ENCODE measurements around the gene NOC2L. TPM values are rescaled to one million over a fixed set of nuclear protein-coding genes. Genes with fewer than 3 reads are reported as not detected.
A peak's percentile ranks its signal among the peaks of the same experiment; 100 is the strongest.
"Not testable (repeated sequence)": the region's sequence is repeated elsewhere in the genome, so short reads cannot be mapped to it uniquely, and the experiment has no call there.

The NOC2L gene
- total RNA-seq, 4 donors from 2014 or later = 21.8 to 58.8 (median 37.5) TPM

DNA sequence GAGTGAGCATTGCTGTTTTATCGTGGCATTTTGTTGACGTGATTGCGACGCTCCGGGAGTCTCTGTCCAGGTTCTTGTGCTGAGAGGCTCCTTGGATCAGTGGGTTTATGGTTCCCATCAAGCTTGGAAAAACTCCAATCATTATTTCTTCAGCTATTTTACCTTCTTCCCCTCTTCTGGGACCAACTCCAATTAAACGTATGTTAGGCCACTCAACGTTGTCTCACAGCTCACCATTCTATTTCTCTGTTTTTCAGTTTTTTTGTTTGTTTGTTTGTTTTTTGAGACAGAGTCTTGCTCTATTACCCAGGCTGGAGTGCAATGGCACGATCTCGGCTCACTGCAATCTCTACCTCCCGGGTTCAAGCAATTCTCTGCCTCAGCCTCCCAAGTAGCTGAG lies 32.8 kb upstream of the NOC2L start:
- intact Hi-C loops (cut with DNase I; ENCODE audit: low total_unique reads) = no loop called here

DNA sequence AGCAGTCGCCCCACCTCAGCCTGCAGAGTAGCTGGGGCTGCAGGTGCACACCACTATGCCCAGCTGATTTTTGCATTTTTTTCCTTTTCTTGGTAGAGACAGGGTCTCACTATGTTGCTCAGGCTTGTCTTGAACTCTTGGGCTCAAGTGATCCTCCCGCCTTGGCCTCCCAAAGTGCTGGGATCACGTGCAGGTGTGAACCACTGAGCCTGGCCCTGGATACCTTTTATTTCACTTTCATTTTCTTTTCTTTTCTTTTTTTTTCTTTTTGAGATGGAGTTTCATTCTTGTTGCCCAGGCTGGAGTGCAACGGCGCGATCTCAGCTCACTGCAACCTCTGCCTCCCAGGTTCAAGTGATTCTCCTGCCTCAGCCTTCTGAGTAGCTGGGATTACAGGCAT lies 32.2 kb upstream of the NOC2L start:
- H3K9me3 ChIP-seq; DNase-seq; H3K36me3 ChIP-seq; H3K27me3 ChIP-seq; intact Hi-C loops (cut with DNase I; ENCODE audit: low total_unique reads); H3K27ac ChIP-seq; H3K4me1 ChIP-seq; H3K4me3 ChIP-seq: not testable (repeated sequence)

More for the DNA sequence above, 32.8 kb upstream of the NOC2L start:
- no peaks in the 10 kb centered on the region for H3K9me3 ChIP-seq
- TF ChIP-seq, protein P1, sequence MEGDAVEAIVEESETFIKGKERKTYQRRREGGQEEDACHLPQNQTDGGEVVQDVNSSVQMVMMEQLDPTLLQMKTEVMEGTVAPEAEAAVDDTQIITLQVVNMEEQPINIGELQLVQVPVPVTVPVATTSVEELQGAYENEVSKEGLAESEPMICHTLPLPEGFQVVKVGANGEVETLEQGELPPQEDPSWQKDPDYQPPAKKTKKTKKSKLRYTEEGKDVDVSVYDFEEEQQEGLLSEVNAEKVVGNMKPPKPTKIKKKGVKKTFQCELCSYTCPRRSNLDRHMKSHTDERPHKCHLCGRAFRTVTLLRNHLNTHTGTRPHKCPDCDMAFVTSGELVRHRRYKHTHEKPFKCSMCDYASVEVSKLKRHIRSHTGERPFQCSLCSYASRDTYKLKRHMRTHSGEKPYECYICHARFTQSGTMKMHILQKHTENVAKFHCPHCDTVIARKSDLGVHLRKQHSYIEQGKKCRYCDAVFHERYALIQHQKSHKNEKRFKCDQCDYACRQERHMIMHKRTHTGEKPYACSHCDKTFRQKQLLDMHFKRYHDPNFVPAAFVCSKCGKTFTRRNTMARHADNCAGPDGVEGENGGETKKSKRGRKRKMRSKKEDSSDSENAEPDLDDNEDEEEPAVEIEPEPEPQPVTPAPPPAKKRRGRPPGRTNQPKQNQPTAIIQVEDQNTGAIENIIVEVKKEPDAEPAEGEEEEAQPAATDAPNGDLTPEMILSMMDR (IDR thresholded peaks at IDR 0.05) = no peak
- no peak for TF ChIP-seq POLR2A (IDR thresholded peaks at IDR 0.05)
- H3K27ac ChIP-seq = no peak overlapping the region
- H3K27me3 ChIP-seq = no peaks in the 10 kb centered on the region
- no peak overlapping the region for H3K4me3 ChIP-seq
- DNase-seq = no peak
- H3K4me1 ChIP-seq = no peaks in the 10 kb centered on the region
- no peaks in the 10 kb centered on the region for H3K36me3 ChIP-seq

DNA sequence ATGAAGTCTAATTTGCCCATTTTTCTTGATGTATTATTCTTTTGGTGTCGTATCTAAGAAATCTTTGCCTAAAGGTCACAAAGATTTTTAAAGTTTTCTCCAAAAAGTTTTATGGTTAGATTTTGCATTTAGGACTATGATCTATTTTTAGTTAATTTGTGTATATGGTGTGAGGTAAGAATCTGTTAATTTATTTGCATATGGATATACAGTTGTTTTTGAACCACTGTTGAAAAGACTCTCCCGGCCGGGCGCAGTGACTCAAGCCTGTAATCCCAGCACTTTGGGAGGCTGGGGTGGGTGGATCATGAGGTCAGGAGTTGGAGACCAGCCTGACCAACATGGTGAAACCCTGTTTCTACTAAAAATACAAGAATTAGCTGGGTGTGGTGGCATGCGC lies 29.0 kb upstream of the NOC2L start:
- DNase-seq = not testable (repeated sequence)

DNA sequence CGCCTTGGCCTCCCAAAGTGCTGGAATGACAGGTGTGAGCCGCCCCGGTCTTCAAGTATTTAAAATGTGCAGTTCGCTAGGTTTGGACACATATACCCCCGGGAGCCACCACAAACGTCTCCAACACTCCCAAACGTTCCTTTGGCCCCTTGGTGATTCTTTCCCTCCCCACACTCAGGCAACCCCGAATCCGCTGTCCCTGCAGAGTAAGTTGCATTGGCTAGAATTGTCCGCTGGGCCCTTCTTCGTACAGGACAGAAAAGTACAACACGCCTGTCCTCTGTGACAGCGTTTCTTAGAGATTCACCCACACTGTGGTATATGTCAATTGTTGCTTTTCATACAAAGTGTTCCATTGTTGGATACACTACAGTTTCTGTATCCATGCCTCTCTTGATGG lies 26.1 kb upstream of the NOC2L start:
- Histone ChIP-seq H3K27me3 (no peaks in the 10 kb centered on the region), H3K4me1 (no peaks in the 10 kb centered on the region), H3K4me3 (no peak overlapping the region), H3K27ac (no peak overlapping the region), H3K36me3 (no peaks in the 10 kb centered on the region), H3K9me3 (no peaks in the 10 kb centered on the region)
- DNase-seq = peak in 1 of 2 donors; percentile 13
- TF ChIP-seq, protein P1 (IDR thresholded peaks at IDR 0.05) = no peak
- TF ChIP-seq POLR2A (IDR thresholded peaks at IDR 0.05) = no peak
- intact Hi-C loops (cut with DNase I; ENCODE audit: low total_unique reads) = loop anchor here (10.0 kb wide), 1 partner anchor 80 kb away; no protein-coding TSS in a partner anchor

More for the DNA sequence above, 29.0 kb upstream of the NOC2L start:
- H3K27ac ChIP-seq, H3K27me3 ChIP-seq, H3K4me1 ChIP-seq, H3K36me3 ChIP-seq, H3K4me3 ChIP-seq, H3K9me3 ChIP-seq: not testable (repeated sequence)
- intact Hi-C loops (cut with DNase I; ENCODE audit: low total_unique reads) = loop anchor here (10.0 kb wide), 1 partner anchor 77 kb away; no protein-coding TSS in a partner anchor

DNA sequence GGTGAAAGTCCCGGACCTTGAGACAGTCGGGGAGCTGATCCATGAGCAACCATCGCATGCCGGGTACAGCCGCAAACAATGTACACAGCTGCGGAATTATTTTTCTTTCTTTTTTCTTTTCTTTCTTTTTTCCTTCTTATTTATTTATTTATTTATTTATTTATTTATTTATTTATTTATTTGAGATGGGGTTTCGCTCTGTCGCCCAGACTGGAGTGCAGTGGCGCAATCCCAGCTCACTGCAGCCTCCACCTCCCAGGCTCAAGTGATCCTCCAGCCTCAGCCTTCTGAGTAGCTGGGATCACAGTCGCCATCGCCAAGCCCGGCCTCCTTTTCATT lies 25.4 kb upstream of the NOC2L start:
- H3K27me3 ChIP-seq = no peaks in the 10 kb centered on the region
- H3K36me3 ChIP-seq = no peaks in the 10 kb centered on the region
- no peaks in the 10 kb centered on the region for H3K9me3 ChIP-seq
- intact Hi-C loops (cut with DNase I; ENCODE audit: low total_unique reads) = loop anchor here (10.0 kb wide), 1 partner anchor 80 kb away; no protein-coding TSS in a partner anchor
- TF ChIP-seq POLR2A (IDR thresholded peaks at IDR 0.05) = no peak
- TF ChIP-seq, protein P1 (IDR thresholded peaks at IDR 0.05) = no peak
- H3K4me1 ChIP-seq = no peaks in the 10 kb centered on the region
- H3K27ac ChIP-seq = no peak overlapping the region
- DNase-seq = no peak
- H3K4me3 ChIP-seq = no peak overlapping the region

DNA sequence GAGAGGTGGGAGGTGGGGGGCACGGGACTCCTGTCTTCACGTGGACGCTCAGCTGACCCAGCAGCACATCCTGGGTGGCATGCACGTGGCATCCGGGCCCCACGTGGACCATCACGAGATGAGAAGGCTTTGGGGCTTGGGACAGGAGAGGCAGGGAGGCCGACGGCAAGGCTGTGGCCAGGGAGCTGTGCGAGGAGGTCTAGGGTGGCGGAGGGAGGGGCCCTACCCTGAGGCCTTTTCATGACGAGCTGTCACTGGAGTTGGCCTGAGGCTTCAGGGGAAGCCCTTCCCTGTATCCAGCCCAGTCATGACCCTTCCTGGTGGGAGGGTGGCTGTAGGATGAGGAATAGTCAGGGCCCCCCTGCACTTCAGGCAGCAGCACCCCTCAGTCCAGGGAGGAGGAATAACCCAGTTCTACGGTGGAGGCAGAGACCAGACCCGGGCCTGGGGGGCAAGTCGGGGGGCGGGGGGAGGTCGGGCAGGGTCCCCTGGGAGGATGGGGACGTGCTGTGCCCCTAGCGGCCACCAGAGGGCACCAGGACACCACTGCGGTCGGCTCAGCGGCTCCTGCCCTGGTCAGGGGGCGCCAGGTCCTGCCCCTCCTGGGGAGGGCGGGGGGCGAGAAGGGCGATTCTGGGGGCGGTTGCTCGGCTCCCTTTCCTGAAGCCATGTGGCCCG lies 24.9 kb upstream of the NOC2L start:
- no peaks in the 10 kb centered on the region for H3K36me3 ChIP-seq

More for the DNA sequence above, 24.9 kb upstream of the NOC2L start:
- TF ChIP-seq, protein P1 (IDR thresholded peaks at IDR 0.05) = peak; percentile 65 to 97 (median 82)
- no peak for TF ChIP-seq POLR2A (IDR thresholded peaks at IDR 0.05)
- no peaks in the 10 kb centered on the region for H3K4me1 ChIP-seq
- intact Hi-C loops (cut with DNase I; ENCODE audit: low total_unique reads) = loop anchor here (10.0 kb wide), 1 partner anchor 81 kb away; no protein-coding TSS in a partner anchor
- no peaks in the 10 kb centered on the region for H3K27me3 ChIP-seq
- peak; percentile 31 to 58 for DNase-seq
- no peaks in the 10 kb centered on the region for H3K9me3 ChIP-seq
- H3K27ac ChIP-seq = no peak overlapping the region
- no peak overlapping the region for H3K4me3 ChIP-seq
